Loucy (cell line): ENCODE results near the gene PRR20G.
"Not testable (repeated sequence)": the region's sequence is repeated elsewhere in the genome, so short reads cannot be mapped to it uniquely, and the experiment has no call there.

Source experiments
- H2AFZ ChIP-seq: fragments of 200-600 bp; sonication (generic); 2 replicates; pipeline ENCODE4 v1.6.0; 2016; ENCODE audit warnings: antibody characterized with exemption, mild to moderate bottlenecking, low read length, moderate library complexity
- H3F3A ChIP-seq: fragments of 200-600 bp; 2 replicates; pipeline ENCODE4 v1.6.0; 2016; ENCODE audit warnings: antibody characterized with exemption, low read depth, mild to moderate bottlenecking
- H3K27me3 ChIP-seq: fragments of 200-600 bp; sonication (generic); 2 replicates; pipeline ENCODE4 v1.6.1; 2014; ENCODE audit warnings: low read length, mild to moderate bottlenecking; ENCODE audit not compliant: insufficient read depth, poor library complexity, severe bottlenecking
- H3K36me3 ChIP-seq: fragments of 200-600 bp; sonication (generic); 2 replicates; pipeline ENCODE4 v1.6.1; 2016; ENCODE audit warnings: low read length; ENCODE audit not compliant: insufficient read depth
- H3K4me1 ChIP-seq: fragments of 200-600 bp; sonication (generic); 2 replicates; pipeline ENCODE4 v1.5.1; 2014; ENCODE audit warnings: low read length, mild to moderate bottlenecking; ENCODE audit not compliant: insufficient read depth, poor library complexity, severe bottlenecking
- H3K4me2 ChIP-seq: fragments of 200-600 bp; sonication (generic); 2 replicates; pipeline ENCODE4 v1.6.0; 2014; ENCODE audit warnings: antibody characterized with exemption, low read length, low read depth, mild to moderate bottlenecking; ENCODE audit not compliant: poor library complexity, severe bottlenecking
- H3K4me3 ChIP-seq: fragments of 200-600 bp; sonication (generic); 2 replicates; pipeline ENCODE4 v1.5.1; 2014; ENCODE audit warnings: low read length, mild to moderate bottlenecking, mixed read lengths; ENCODE audit not compliant: poor library complexity, severe bottlenecking
- H3K79me2 ChIP-seq: fragments of 200-600 bp; sonication (generic); 2 replicates; pipeline ENCODE4 v1.6.1; 2014; ENCODE audit warnings: low read length; ENCODE audit not compliant: insufficient read depth
- H3K9ac ChIP-seq: fragments of 200-600 bp; sonication (generic); 2 replicates; pipeline ENCODE4 v1.6.0; 2014; ENCODE audit warnings: mild to moderate bottlenecking, low read depth, low read length, moderate library complexity; ENCODE audit not compliant: poor library complexity, severe bottlenecking
- H3K9me2 ChIP-seq: fragments of 200-600 bp; sonication (generic); replicated peaks from 2 replicates; pipeline ENCODE4 v1.6.1; 2016; ENCODE audit warnings: low read depth, low read length, mixed read lengths
- H3K9me3 ChIP-seq: fragments of 200-600 bp; sonication (generic); 2 replicates; pipeline ENCODE4 v1.6.1; 2014; ENCODE audit warnings: mild to moderate bottlenecking, antibody characterized with exemption, low read length, low read depth; ENCODE audit not compliant: insufficient read depth
- H4K20me1 ChIP-seq: fragments of 200-600 bp; sonication (generic); 2 replicates; pipeline ENCODE4 v1.6.0; 2014; ENCODE audit warnings: antibody characterized with exemption, low read length, mild to moderate bottlenecking; ENCODE audit not compliant: insufficient read depth, poor library complexity, severe bottlenecking
- EZH2phosphoT487 ChIP-seq: fragments of 200-600 bp; IDR thresholded peaks from 2 replicates; pipeline ENCODE4 v1.6.1; 2018; ENCODE audit warnings: antibody characterized with exemption, mild to moderate bottlenecking, moderate library complexity, borderline replicate concordance
- TF ChIP-seq, protein P1 (sequence below): fragments of 200-600 bp; sonication (generic); conservative IDR thresholded peaks from 2 replicates; pipeline ENCODE4 v1.5.1; 2014; ENCODE audit warnings: mild to moderate bottlenecking, antibody characterized with exemption, low read length

Gene PRR20G

DNA sequence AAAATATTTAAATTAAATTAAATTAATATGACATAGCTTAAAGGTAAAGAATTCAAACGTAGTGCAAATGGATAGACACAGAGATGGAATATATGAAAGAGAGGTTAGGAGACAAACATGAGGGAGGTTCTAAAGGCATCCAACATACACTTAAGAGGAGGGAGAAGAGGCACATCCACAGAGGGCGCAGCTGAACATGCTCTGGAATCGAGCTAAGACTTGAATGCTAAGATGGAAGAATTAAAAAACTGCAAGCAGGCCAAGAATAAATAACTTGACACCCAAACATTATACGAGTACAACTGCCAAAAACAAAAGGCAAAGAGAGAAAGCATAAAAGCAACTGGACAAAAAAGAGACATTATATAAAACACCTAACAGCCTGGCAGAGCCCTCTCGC, 9.1 kb upstream of the PRR20G start:
- no peaks in the 10 kb centered on the region for H3K27me3 ChIP-seq
- H3F3A ChIP-seq: no peaks in the 10 kb centered on the region
- no peaks in the 10 kb centered on the region for H4K20me1 ChIP-seq
- H3K79me2 ChIP-seq: no peaks in the 10 kb centered on the region
- H2AFZ ChIP-seq: no peak overlapping the region
- no peak overlapping the region for H3K4me3 ChIP-seq
- TF ChIP-seq EZH2phosphoT487: no peak
- TF ChIP-seq, protein P1, sequence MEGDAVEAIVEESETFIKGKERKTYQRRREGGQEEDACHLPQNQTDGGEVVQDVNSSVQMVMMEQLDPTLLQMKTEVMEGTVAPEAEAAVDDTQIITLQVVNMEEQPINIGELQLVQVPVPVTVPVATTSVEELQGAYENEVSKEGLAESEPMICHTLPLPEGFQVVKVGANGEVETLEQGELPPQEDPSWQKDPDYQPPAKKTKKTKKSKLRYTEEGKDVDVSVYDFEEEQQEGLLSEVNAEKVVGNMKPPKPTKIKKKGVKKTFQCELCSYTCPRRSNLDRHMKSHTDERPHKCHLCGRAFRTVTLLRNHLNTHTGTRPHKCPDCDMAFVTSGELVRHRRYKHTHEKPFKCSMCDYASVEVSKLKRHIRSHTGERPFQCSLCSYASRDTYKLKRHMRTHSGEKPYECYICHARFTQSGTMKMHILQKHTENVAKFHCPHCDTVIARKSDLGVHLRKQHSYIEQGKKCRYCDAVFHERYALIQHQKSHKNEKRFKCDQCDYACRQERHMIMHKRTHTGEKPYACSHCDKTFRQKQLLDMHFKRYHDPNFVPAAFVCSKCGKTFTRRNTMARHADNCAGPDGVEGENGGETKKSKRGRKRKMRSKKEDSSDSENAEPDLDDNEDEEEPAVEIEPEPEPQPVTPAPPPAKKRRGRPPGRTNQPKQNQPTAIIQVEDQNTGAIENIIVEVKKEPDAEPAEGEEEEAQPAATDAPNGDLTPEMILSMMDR: no peak
- no peaks in the 10 kb centered on the region for H3K9me3 ChIP-seq
- no peak overlapping the region for H3K9ac ChIP-seq
- no peaks in the 10 kb centered on the region for H3K36me3 ChIP-seq
- H3K4me2 ChIP-seq: no peak overlapping the region
- H3K9me2 ChIP-seq: no peaks in the 10 kb centered on the region
- no peaks in the 10 kb centered on the region for H3K4me1 ChIP-seq

DNA sequence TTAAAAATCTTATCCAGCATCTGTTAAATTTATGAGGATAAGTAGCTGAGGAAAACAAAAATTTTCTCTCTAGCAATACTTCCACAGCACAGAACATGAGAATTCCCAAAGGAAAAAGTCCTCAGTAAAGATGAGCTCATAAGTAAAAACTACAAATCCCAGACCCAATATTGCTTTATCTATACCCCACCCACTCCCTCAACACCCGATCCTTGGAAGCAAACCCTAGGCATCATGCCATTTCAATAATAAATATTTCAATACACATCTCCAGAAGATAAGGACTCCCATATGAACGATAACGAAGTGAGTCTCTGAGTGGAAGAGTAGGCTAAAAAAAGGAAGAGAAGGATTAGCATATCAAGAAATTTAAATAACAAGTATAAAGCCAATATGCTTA, 8.3 kb upstream of the PRR20G start:
- no peak overlapping the region for H3K4me2 ChIP-seq
- TF ChIP-seq EZH2phosphoT487: no peak
- TF ChIP-seq, protein P1: no peak
- no peaks in the 10 kb centered on the region for H3K79me2 ChIP-seq
- no peaks in the 10 kb centered on the region for H3K9me3 ChIP-seq
- no peak overlapping the region for H3K9ac ChIP-seq
- no peaks in the 10 kb centered on the region for H3K36me3 ChIP-seq
- no peaks in the 10 kb centered on the region for H4K20me1 ChIP-seq
- H2AFZ ChIP-seq: no peak overlapping the region
- H3F3A ChIP-seq: no peaks in the 10 kb centered on the region
- no peaks in the 10 kb centered on the region for H3K4me1 ChIP-seq
- H3K27me3 ChIP-seq: no peaks in the 10 kb centered on the region
- no peak overlapping the region for H3K4me3 ChIP-seq
- no peaks in the 10 kb centered on the region for H3K9me2 ChIP-seq

DNA sequence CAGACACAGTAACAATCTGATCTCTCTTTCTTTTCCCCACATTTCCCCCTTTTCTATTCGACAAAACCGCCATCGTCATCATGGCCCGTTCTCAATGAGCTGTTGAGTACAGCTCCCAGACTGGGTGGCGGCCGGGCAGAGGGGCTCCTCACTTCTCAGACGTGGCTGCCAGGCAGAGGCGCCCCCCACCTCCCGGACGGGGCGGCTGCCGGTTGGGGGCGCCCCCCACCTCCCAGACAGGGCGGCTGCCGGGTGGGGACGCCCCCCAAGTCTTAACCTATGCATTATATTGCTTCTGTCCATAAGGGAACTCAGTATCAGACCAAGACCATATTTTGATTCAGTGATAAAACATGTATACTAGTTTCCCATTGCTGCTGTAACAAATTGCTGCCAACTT, 5.8 kb upstream of the PRR20G start:
- not testable (repeated sequence) for H3K9me3 ChIP-seq, H3K79me2 ChIP-seq, H3K4me1 ChIP-seq, H2AFZ ChIP-seq, H3K27me3 ChIP-seq, H3K36me3 ChIP-seq, H3K4me2 ChIP-seq, H3F3A ChIP-seq, H3K9me2 ChIP-seq, H3K9ac ChIP-seq, H3K4me3 ChIP-seq, H4K20me1 ChIP-seq

DNA sequence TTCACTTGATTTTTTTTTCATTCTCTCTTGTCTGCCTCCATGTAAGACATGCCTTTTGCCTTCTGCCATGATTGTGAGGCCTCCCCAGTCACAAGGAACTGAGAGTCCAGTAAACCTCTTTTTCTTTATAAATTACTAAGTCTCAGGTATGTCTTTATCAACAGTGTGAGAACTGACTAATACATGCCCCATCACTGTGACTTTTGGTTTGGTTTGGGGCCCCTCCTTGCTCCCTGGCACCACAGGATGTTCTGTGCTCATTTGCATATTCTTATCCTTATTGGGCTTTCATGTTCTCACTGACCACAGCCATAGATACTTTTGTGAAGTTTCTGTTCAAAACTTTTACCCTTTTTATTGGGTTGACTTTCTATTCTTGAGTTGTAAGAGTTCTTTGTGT, 3.8 kb upstream of the PRR20G start:
- H3K9ac ChIP-seq: no peak overlapping the region
- H3K9me3 ChIP-seq: no peaks in the 10 kb centered on the region
- H3K27me3 ChIP-seq: no peaks in the 10 kb centered on the region
- H3K9me2 ChIP-seq: no peaks in the 10 kb centered on the region
- no peaks in the 10 kb centered on the region for H3K36me3 ChIP-seq
- no peak overlapping the region for H3K4me2 ChIP-seq
- H3K4me1 ChIP-seq: no peaks in the 10 kb centered on the region
- no peaks in the 10 kb centered on the region for H4K20me1 ChIP-seq
- no peak overlapping the region for H2AFZ ChIP-seq
- no peak for TF ChIP-seq EZH2phosphoT487
- TF ChIP-seq, protein P1: no peak
- no peak overlapping the region for H3K4me3 ChIP-seq
- no peaks in the 10 kb centered on the region for H3K79me2 ChIP-seq
- no peaks in the 10 kb centered on the region for H3F3A ChIP-seq
